ENCODE results near the gene GMIP. TPM values are rescaled to one million over a fixed set of nuclear protein-coding genes. Genes with fewer than 3 reads are reported as not detected.

Gene GMIP
- polyA plus RNA-seq, 1 of the 3 experiments (the other 2 are of a cell fraction): 6.3 TPM

GRCh38 chr19:19663256-19664120 is 20.0 kb upstream of the GMIP start, which contains the start of gene ATP13A1 (continued):
- TF ChIP-seq IRF3 (IDR thresholded peaks at IDR 0.05; ENCODE audit: low read depth, low read length) (no peak), FOSL2 (IDR thresholded peaks at IDR 0.05; ENCODE audit: borderline replicate concordance, low read depth) (no peak), USF1 (IDR thresholded peaks at IDR 0.05; ENCODE audit: borderline replicate concordance, low read depth) (no peak), SIN3A (IDR thresholded peaks at IDR 0.05; ENCODE audit: borderline replicate concordance, low read depth, low read length) (peak; percentile 56; the same call in 1 of the 2 replicates), YY1 (IDR thresholded peaks at IDR 0.05; ENCODE audit: low read depth) (peak; percentile 100), TCF12 (IDR thresholded peaks at IDR 0.05) (no peak)

GRCh38 chr19:19662871-19663255 is 19.4 kb upstream of the GMIP start:
- Histone ChIP-seq H3K4me1 (ENCODE audit: control insufficient read depth in 1 of 2, insufficient read depth in 2 of 2, low read depth in 1 of 2, low read length in 1 of 2) (peaks cover 0 to 17% of the 10 kb centered on the region in 2 experiments; a peak in 2 of 4 replicates), H2AFZ (ENCODE audit: low read depth) (no peak overlapping the region; the same call in 1 of the 2 replicates), H3K79me2 (ENCODE audit: insufficient read depth) (peaks cover 50% of the 10 kb centered on the region), H3K4me3 (ENCODE audit: low read depth in 2 of 2, low read length in 1 of 2) (peak overlapping the region; percentile 83 to 90), H3K27me3 (ENCODE audit: insufficient read depth) (no peaks in the 10 kb centered on the region), H3F3A (replicated peaks; ENCODE audit: insufficient read depth) (no peaks in the 10 kb centered on the region), H3K27ac (ENCODE audit: low read depth in 2 of 2, low read length in 1 of 2) (peak overlapping the region; percentile 88 to 92), H3K9ac (peak overlapping the region; percentile 86), H3K36me3 (replicated peaks in 1 of 2; ENCODE audit: control insufficient read depth in 1 of 2, insufficient read depth in 2 of 2, low read length in 1 of 2) (peaks cover 11 to 17% of the 10 kb centered on the region in 2 experiments), H3K9me2 (no peaks in the 10 kb centered on the region), H4K20me1 (ENCODE audit: insufficient read depth) (peaks cover 31% of the 10 kb centered on the region), H3K4me2 (peak overlapping the region; percentile 74), H3K9me3 (no peaks in the 10 kb centered on the region)
- TF ChIP-seq TEAD4 (IDR thresholded peaks at IDR 0.05; ENCODE audit: borderline replicate concordance, insufficient read depth) (no peak), MAX (IDR thresholded peaks at IDR 0.05; ENCODE audit: low read depth) (no peak), NRF1 (IDR thresholded peaks at IDR 0.05; ENCODE audit: low read depth, low read length) (no peak), MXI1 (IDR thresholded peaks at IDR 0.05; ENCODE audit: low read depth, low read length) (no peak; the same call in 1 of the 2 replicates), USF2 (IDR thresholded peaks at IDR 0.05; ENCODE audit: borderline replicate concordance, low read depth, low read length) (no peak), FOXJ3 (CRISPR knock-in tag; IDR thresholded peaks at IDR 0.05) (no peak), GABPA (IDR thresholded peaks at IDR 0.05; ENCODE audit: low read depth) (no peak), TCF12 (IDR thresholded peaks at IDR 0.05) (no peak), CHD2 (IDR thresholded peaks at IDR 0.05; ENCODE audit: low read length, partially characterized antibody) (no peak), USF1 (IDR thresholded peaks at IDR 0.05; ENCODE audit: borderline replicate concordance, low read depth) (no peak), RCOR1 (IDR thresholded peaks at IDR 0.05; ENCODE audit: low read length) (no peak), NFIC (IDR thresholded peaks at IDR 0.05; ENCODE audit: borderline replicate concordance) (no peak), RXRA (IDR thresholded peaks at IDR 0.05; ENCODE audit: borderline replicate concordance, low read depth) (no peak), ELF1 (IDR thresholded peaks at IDR 0.05) (no peak), POLR2AphosphoS5 (IDR thresholded peaks at IDR 0.05; ENCODE audit: low read depth, low read length) (no peak), MEF2A (IDR thresholded peaks at IDR 0.05; ENCODE audit: borderline replicate concordance, low read depth) (no peak), FOXM1 (IDR thresholded peaks at IDR 0.05; ENCODE audit: low read depth) (no peak), CTCF (IDR thresholded peaks at IDR 0.05) (no peak), SMC3 (IDR thresholded peaks at IDR 0.05; ENCODE audit: low read depth, low read length) (no peak), SIN3A (IDR thresholded peaks at IDR 0.05; ENCODE audit: borderline replicate concordance, low read depth, low read length) (no peak)
- 6% methylated on average over 5 of the region's 17 CpGs for WGBS (ENCODE audit: low lambda C conversion rate)
- POLR2A ChIA-PET: interaction anchor here (1.3 kb wide), 1 partner anchor 203 kb away, joined by 3 read pairs; the partner anchor contains the start of gene ZNF253
- CTCF ChIA-PET: interaction anchor here (1.0 to 3.1 kb wide), 6 partner anchors 9 to 131 kb away, joined by 3 to 17 read pairs (median 4); partner anchors contain the start of gene GMIP
- no peak for DNase-seq

Data from SK-N-SH (cell line).